ENCODE measurements around the gene ACSL1. TPM values are rescaled to one million over a fixed set of nuclear protein-coding genes. Genes with fewer than 3 reads are reported as not detected.
"Not testable (repeated sequence)": the region's sequence is repeated elsewhere in the genome, so short reads cannot be mapped to it uniquely, and the experiment has no call there.

The ACSL1 gene
- total and polyA plus RNA-seq, 9 of the 15 experiments (the other 6 are each of a cell fraction or from before 2014, with no cell fraction given), result 6.7 to 24.1 (median 15.0) TPM

DNA sequence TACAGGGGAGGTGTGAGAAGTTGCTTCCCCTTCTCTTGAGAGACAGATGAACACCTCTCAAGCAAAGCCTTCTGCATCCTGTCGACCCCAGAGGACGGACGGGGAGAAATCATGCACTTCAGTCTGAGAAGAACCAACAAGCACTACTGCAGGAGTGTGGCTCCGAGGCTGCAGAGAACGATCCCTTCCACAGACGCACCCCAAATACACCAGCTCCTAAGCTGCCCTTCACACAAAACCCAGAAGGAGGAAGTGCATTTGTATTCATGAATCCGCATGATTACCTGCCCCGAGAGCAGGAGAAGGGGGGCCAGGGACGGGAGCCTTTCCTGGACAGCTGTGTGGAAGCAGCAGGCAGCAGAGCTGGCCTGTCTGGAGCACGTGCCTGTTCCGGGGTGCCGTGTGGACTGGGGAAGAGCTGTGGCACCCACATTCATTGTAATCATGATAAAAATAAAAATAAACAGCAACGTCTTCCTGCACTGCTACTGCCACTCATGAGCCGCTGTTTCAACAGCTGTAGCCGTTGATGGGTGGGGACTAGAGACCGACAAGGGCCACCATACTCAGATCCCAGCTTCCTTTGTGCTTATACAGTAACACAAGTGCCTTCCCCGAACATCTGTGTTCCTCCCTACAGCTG lies 42.9 kb downstream of the ACSL1 start:
- Histone ChIP-seq H3K79me2 (ENCODE audit: control insufficient read depth, insufficient read depth, low read length) (no peaks in the 10 kb centered on the region), H3K4me3 (no peak overlapping the region), H3K9ac (ENCODE audit: insufficient read depth in 1 of 2, low read depth in 2 of 2, low read length in 2 of 2) (no peak overlapping the region), H3K27ac (ENCODE audit: extremely low read depth, low read depth, low read length) (no peak overlapping the region), H3K9me3 (replicated peaks; ENCODE audit: control insufficient read depth, insufficient read depth, low read depth, low read length) (no peaks in the 10 kb centered on the region), H3K9me1 (ENCODE audit: control insufficient read depth, insufficient read depth, low read length) (no peaks in the 10 kb centered on the region), H3K27me3 (ENCODE audit: control insufficient read depth in 2 of 2, insufficient read depth in 2 of 2, low read length in 2 of 2) (no peaks in the 10 kb centered on the region), H3K4me1 (replicated peaks in 1 of 2; ENCODE audit: control insufficient read depth in 2 of 2, insufficient read depth in 2 of 2, low read length in 2 of 2) (no peaks in the 10 kb centered on the region), H3K36me3 (ENCODE audit: control insufficient read depth, insufficient read depth, low read length) (no peaks in the 10 kb centered on the region), H2AFZ (ENCODE audit: low read depth, low read length) (no peak overlapping the region), H3K4me2 (ENCODE audit: insufficient read depth, low read length) (no peak overlapping the region), H4K20me1 (replicated peaks; ENCODE audit: control insufficient read depth, insufficient read depth, low read length) (no peaks in the 10 kb centered on the region)
- BruUV-seq (replicated peaks), result no TSS peak
- ATAC-seq, result no peak
- ChIA-PET CTCF (ENCODE audit: low intra/inter-chr PET ratio) (no interaction called here), POLR2A (interaction anchor here (0.6 kb wide), 1 partner anchor 419 kb away, joined by 3 read pairs; no protein-coding TSS in a partner anchor)
- intact Hi-C loops (cut with micrococcal nuclease) (no loop called here), in situ Hi-C loops (cut with MboI) (no loop called here)
- DNase-seq (ENCODE audit: extremely low read depth in 1 of 4, low spot score in 3 of 4), result no peak
- 70% methylated on average over 14 of the region's 17 CpGs for WGBS (ENCODE audit: insufficient coverage, low coverage, missing lambda C conversion rate)
- TF ChIP-seq SPI1 (IDR thresholded peaks at IDR 0.05; ENCODE audit: borderline replicate concordance, low read depth, low read length), result peak; percentile 58; the same call in 1 of the 2 replicates
- TF ChIP-seq XRCC4 (IDR thresholded peaks at IDR 0.05; ENCODE audit: extremely low read depth, insufficient read depth, insufficient read length), result no peak
- no peak for FAIRE-seq

DNA sequence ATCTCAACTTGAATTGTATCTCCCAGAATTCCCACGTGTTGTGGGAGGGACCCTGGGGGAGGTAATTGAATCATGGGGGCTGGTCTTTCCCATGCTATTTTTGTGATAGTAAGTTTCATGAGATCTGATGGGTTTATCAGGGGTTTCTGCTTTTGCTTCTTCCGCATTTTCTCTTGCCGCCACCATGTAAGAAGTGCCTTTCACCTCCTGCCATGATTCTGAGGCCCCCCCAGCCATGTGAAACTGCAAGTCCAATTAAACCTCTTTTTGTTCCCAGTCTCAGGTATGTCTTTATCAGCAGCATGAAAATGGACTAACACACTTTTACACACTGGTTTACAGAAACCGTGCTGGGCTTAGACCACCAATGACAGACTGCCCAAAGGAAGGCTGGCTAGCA lies 46.6 kb downstream of the ACSL1 start:
- H3K9me1 ChIP-seq (ENCODE audit: control insufficient read depth, insufficient read depth, low read length); ATAC-seq; H4K20me1 ChIP-seq (replicated peaks; ENCODE audit: control insufficient read depth, insufficient read depth, low read length); H3K9ac ChIP-seq (ENCODE audit: insufficient read depth in 1 of 2, low read depth in 2 of 2, low read length in 2 of 2); H3K27ac ChIP-seq (ENCODE audit: extremely low read depth, low read depth, low read length); H3K27me3 ChIP-seq (ENCODE audit: control insufficient read depth in 2 of 2, insufficient read depth in 2 of 2, low read length in 2 of 2); BruUV-seq (replicated peaks); H3K4me2 ChIP-seq (ENCODE audit: insufficient read depth, low read length); H3K36me3 ChIP-seq (ENCODE audit: control insufficient read depth, insufficient read depth, low read length); POLR2A ChIA-PET; H3K79me2 ChIP-seq (ENCODE audit: control insufficient read depth, insufficient read depth, low read length); H3K4me1 ChIP-seq (replicated peaks in 1 of 2; ENCODE audit: control insufficient read depth in 2 of 2, insufficient read depth in 2 of 2, low read length in 2 of 2); FAIRE-seq; DNase-seq (ENCODE audit: extremely low read depth in 1 of 4, low spot score in 3 of 4); H3K9me3 ChIP-seq (replicated peaks; ENCODE audit: control insufficient read depth, insufficient read depth, low read depth, low read length); CTCF ChIA-PET (ENCODE audit: low intra/inter-chr PET ratio); intact Hi-C loops (cut with micrococcal nuclease); in situ Hi-C loops (cut with MboI); H3K4me3 ChIP-seq; H2AFZ ChIP-seq (ENCODE audit: low read depth, low read length): not testable (repeated sequence)
- TF ChIP-seq ZNF766 (CRISPR knock-in tag; conservative IDR thresholded peaks at IDR 0.05) (peak; percentile 86), ZFP36 (IDR thresholded peaks at IDR 0.05; ENCODE audit: low read depth, low read length, partially characterized antibody) (peak; percentile 53), TRIM28 (IDR thresholded peaks at IDR 0.05) (0 out of 2 replicates have a peak, but pooled peaks have one; percentile 34)
- WGBS (ENCODE audit: insufficient coverage, low coverage, missing lambda C conversion rate), result 80% methylated on average over 4 of the region's 4 CpGs

Data from K562 (cell line).